T-helper 17 cell (primary cell): ENCODE results near the gene GULP1. TPM values are rescaled to one million over a fixed set of nuclear protein-coding genes. Genes with fewer than 3 reads are reported as not detected.
A peak's percentile ranks its signal among the peaks of the same experiment; 100 is the strongest.
"Not testable (repeated sequence)": the region's sequence is repeated elsewhere in the genome, so short reads cannot be mapped to it uniquely, and the experiment has no call there.

Experiments used
- ATAC-seq: fragments of 150-1000 bp; cut with Tn5 transposase; 2 replicates; pipeline ENCODE4 v1.10.0; 2021; ENCODE audit warnings: mild to moderate bottlenecking, moderate library complexity
- DNase-seq, 3 donors: peaks; one replicate each; pipeline versions ENCODE4 v3.0.0 to v3.0.0-alpha.2; 2020 to 2021
- H3K9me3 ChIP-seq: one replicate; pipeline ENCODE4 v1.7.0; 2013; ENCODE audit warnings: low read length, mild to moderate bottlenecking; ENCODE audit not compliant: control insufficient read depth, poor library complexity, severe bottlenecking
- H3K27ac Mint-ChIP-seq: one replicate; pipeline ENCODE4 v1.8.0; 2022; ENCODE audit warnings: mild to moderate bottlenecking, moderate library complexity, mixed read lengths
- H3K27me3 Mint-ChIP-seq: one replicate; pipeline ENCODE4 v1.8.0; 2022; ENCODE audit warnings: mixed read lengths
- H3K36me3 Mint-ChIP-seq: one replicate; pipeline ENCODE4 v1.8.0; 2022; ENCODE audit warnings: low read depth, mixed read lengths
- H3K4me1 Mint-ChIP-seq: one replicate; pipeline ENCODE4 v1.8.0; 2022; ENCODE audit warnings: mild to moderate bottlenecking, mixed read lengths
- H3K4me3 Mint-ChIP-seq: one replicate; pipeline ENCODE4 v1.8.0; 2022; ENCODE audit warnings: mild to moderate bottlenecking, moderate library complexity, mixed read lengths
- total RNA-seq, 4 donors: library from RNA in 2 of 4; stranded (reverse) in 2 of 4; gene quantifications; one replicate each; pipeline ENCODE4 v1.2.3 and lab custom pipeline; 2022 to 2026

GULP1 gene
- total RNA-seq, 2 donors from 2014 or later = not detected

- H3K4me1 Mint-ChIP-seq = no peaks in the 10 kb centered on the region
- no peak overlapping the region for H3K27ac Mint-ChIP-seq
Observed at GRCh38 chr2:188278388-188279092, 13.1 kb upstream of the GULP1 start.

GRCh38 chr2:188279093-188279445 lies 12.6 kb upstream of the GULP1 start:
- H3K4me1 Mint-ChIP-seq = no peaks in the 10 kb centered on the region
- no peak overlapping the region for H3K4me3 Mint-ChIP-seq
- DNase-seq = no peak
- H3K36me3 Mint-ChIP-seq = no peaks in the 10 kb centered on the region
- ATAC-seq = no peak
- H3K9me3 ChIP-seq = no peaks in the 10 kb centered on the region
- H3K27ac Mint-ChIP-seq = no peak overlapping the region
- H3K27me3 Mint-ChIP-seq = no peaks in the 10 kb centered on the region

More at GRCh38 chr2:188278388-188279092, 13.1 kb upstream of the GULP1 start:
- DNase-seq (no peak), ATAC-seq (no peak)
- no peak overlapping the region for H3K4me3 Mint-ChIP-seq
- no peaks in the 10 kb centered on the region for H3K27me3 Mint-ChIP-seq
- H3K9me3 ChIP-seq = no peaks in the 10 kb centered on the region
- no peaks in the 10 kb centered on the region for H3K36me3 Mint-ChIP-seq

DNA sequence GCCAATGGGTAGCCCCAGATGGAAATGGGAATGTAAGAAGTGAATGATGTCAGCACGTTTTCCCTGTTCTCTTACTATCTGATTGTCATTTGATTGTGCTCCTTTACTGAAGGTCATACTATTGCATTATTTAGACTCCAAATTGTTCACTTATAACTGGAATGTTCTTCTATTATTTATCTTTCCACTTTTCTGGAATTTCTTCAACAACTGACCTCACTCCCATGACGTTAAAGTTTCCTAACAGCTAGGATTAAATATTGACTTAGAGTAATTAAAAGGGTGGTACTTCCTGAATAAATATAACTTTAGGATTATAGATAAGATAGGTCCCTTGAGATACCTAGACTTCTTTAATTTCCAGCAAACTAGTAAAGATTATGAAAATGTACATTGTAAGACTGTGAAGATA lies 10.9 kb upstream of the GULP1 start:
- ATAC-seq (no peak), DNase-seq (no peak)
- H3K27ac Mint-ChIP-seq = no peak overlapping the region
- no peak overlapping the region for H3K4me3 Mint-ChIP-seq
- no peaks in the 10 kb centered on the region for H3K4me1 Mint-ChIP-seq
- no peaks in the 10 kb centered on the region for H3K36me3 Mint-ChIP-seq
- H3K9me3 ChIP-seq = no peaks in the 10 kb centered on the region
- no peaks in the 10 kb centered on the region for H3K27me3 Mint-ChIP-seq

- no peak overlapping the region for H3K27ac Mint-ChIP-seq
- no peak for ATAC-seq
- H3K4me3 Mint-ChIP-seq = no peak overlapping the region
Observed at GRCh38 chr2:188282907-188283306, 8.8 kb upstream of the GULP1 start.

DNA sequence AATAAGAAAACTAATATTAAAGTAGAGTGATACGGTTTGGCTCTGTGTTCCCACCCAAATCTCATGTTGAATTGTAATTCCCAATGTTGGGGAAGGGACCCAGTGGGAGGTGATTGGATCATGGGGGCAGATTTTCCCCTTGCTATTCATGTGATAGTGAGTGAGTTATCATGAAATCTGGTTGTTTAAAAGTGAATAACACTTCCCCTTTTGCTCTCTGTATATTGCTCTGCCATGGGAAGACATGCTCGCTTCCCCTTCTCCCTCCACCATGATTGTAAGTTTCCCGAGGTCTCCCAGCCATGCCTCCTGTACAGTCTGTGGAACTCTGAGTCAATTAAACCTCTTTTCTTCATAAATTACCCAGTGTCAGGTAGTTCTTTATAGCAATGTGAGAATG lies 7.4 kb upstream of the GULP1 start:
- not testable (repeated sequence) for H3K4me1 Mint-ChIP-seq, ATAC-seq, H3K9me3 ChIP-seq, DNase-seq, H3K4me3 Mint-ChIP-seq, H3K36me3 Mint-ChIP-seq, H3K27me3 Mint-ChIP-seq, H3K27ac Mint-ChIP-seq

More at GRCh38 chr2:188282907-188283306, 8.8 kb upstream of the GULP1 start:
- no peak for DNase-seq
- no peaks in the 10 kb centered on the region for H3K9me3 ChIP-seq
- Mint-ChIP-seq H3K4me1 (no peaks in the 10 kb centered on the region), H3K27me3 (no peaks in the 10 kb centered on the region), H3K36me3 (no peaks in the 10 kb centered on the region)

DNA sequence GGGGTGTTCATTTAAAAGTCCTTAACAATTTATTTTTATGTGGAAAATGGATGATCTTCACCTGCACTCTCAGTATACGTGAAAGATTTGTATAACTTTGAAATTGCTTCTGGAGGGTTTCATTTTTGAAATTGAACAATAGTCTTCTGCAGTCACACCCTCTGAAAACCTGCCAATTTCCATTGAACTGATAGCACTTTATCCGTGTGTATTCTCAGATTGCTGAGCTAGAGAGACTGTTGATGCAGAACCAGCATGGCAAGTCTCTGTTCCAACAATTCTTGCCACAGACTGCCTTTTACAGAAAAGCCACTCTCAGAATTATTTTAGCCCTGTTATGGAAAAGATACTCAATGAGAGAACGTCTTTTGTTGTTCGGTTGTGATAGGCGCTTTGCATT lies 6.6 kb upstream of the GULP1 start:
- H3K9me3 ChIP-seq = no peaks in the 10 kb centered on the region
- Mint-ChIP-seq H3K4me3 (no peak overlapping the region), H3K27me3 (no peaks in the 10 kb centered on the region), H3K27ac (no peak overlapping the region), H3K4me1 (no peaks in the 10 kb centered on the region), H3K36me3 (no peaks in the 10 kb centered on the region)
- DNase-seq = no peak
- no peak for ATAC-seq

DNA sequence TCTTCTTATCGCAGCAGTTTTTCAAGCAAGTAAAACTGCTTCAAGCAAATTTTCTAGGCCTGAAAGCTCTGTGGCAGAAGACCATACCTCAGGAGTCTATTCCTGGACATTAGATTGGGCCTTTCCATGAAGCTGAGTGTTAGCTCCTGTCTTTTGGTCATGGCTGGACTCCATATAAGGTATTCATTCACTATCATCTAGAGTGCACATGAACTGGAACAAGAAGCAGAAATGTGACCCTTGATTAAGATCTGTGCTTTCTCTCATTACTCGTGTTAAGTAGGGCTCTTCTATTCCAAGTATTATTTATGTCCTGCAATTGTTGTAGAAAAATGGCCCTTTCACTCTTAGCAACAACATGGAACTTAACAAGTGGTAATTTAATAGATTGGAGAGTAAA lies 5.9 kb upstream of the GULP1 start:
- Mint-ChIP-seq H3K27me3 (peaks cover 3% of the 10 kb centered on the region), H3K36me3 (no peaks in the 10 kb centered on the region), H3K27ac (no peak overlapping the region), H3K4me3 (no peak overlapping the region), H3K4me1 (no peaks in the 10 kb centered on the region)
- DNase-seq (no peak), ATAC-seq (no peak)
- H3K9me3 ChIP-seq = no peaks in the 10 kb centered on the region

GRCh38 chr2:188291142-188291616 lies 495 bp upstream of the GULP1 start:
- H3K9me3 ChIP-seq = no peaks in the 10 kb centered on the region
- ATAC-seq = no peak
- no peaks in the 10 kb centered on the region for H3K4me1 Mint-ChIP-seq
- peaks cover 29% of the 10 kb centered on the region for H3K27me3 Mint-ChIP-seq
- no peaks in the 10 kb centered on the region for H3K36me3 Mint-ChIP-seq
- H3K27ac Mint-ChIP-seq = no peak overlapping the region
- H3K4me3 Mint-ChIP-seq = peak overlapping the region; percentile 63
- DNase-seq = no peak

DNA sequence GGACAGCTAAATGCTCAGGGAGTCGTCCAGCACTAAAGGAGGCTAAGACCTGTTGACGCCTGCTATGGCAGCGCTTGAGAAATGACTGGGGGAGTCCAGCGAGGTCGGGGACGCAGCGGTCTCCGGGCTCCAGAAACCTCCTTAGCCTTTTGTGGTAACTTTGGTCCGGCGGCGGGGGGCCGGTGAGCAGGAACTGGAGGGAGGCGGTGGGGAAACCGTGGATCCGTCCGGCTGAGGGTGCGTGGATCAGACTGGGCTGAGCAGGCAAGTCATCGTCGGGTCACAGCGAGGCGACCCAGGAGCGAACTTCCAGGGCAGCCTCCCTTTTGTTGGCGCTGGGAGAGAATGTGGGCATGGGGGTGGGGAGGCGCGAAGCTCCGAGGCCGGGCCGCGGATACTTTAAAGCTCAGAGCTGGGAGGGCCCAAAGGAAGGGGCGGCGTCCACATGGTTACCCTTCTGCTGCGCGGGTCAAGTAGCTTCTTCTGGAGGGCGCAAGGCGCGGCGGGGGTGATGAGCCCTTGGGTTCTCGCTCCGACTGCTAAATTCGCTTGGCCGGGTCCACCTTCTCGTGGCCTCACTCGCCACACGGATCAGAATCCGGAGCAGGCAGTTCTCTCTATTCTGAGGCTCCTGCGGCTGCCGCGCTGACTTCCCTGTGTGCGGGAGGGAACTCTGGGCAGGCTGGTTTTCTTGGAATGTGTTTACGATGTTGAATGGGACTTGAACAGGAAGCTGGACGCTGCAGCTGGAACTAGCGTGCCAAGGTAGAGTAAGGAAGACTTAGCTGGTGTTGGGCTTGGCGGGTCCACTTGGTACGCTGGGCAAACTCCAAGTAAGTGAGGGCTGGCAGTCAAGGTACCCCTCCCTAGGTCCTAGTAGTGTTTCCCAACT lies 920 bp downstream of the GULP1 start:
- DNase-seq = no peak
- no peaks in the 10 kb centered on the region for H3K36me3 Mint-ChIP-seq

DNA sequence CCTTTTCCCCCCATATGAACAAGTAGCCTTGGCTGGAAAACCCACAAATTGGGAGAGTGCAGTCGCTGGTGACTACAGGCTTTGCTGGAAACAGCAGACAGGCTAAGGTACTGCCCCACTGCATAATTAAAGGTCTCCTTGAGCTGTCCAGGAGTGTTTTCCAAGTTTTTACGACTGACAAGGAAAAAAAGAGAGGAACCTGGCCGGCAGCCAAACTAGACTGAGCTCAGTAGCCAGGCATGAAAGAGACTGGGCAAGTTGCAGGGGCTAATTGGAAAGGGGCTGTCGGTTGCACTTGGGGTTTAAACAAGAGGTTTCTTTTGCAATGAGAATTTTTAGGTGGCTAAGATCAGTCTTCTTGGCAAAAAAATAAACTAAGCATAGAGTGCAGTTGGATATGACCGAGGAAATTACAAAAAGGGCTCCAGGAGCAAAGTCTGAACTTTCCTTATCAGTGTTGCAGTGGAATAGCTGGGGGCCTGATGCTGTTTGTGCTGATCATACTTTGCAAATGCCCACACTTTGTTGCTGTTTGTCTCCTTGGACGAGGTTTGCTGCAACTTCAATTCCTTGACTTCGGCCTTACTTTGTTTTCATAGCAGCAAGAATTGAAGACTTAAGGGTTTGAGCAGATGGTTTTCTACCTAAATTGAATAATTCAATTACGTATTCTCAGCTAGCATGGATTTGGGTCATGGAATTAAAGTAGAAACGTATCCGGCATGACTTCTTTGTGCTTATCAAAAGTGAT lies 2.1 kb downstream of the GULP1 start:
- H3K9me3 ChIP-seq = no peaks in the 10 kb centered on the region
- Mint-ChIP-seq H3K4me1 (no peaks in the 10 kb centered on the region), H3K4me3 (no peak overlapping the region), H3K27me3 (peaks cover 29% of the 10 kb centered on the region), H3K27ac (no peak overlapping the region), H3K36me3 (no peaks in the 10 kb centered on the region)
- no peak for DNase-seq
- ATAC-seq = no peak

More for the DNA sequence above, 920 bp downstream of the GULP1 start:
- ATAC-seq = no peak
- Mint-ChIP-seq H3K4me3 (peak overlapping the region; percentile 63), H3K4me1 (no peaks in the 10 kb centered on the region), H3K27me3 (peaks cover 29% of the 10 kb centered on the region), H3K27ac (no peak overlapping the region)
- no peaks in the 10 kb centered on the region for H3K9me3 ChIP-seq

- no peaks in the 10 kb centered on the region for H3K9me3 ChIP-seq
- no peak overlapping the region for H3K4me3 Mint-ChIP-seq
- no peaks in the 10 kb centered on the region for H3K36me3 Mint-ChIP-seq
- no peak for DNase-seq
- ATAC-seq = no peak
- no peak overlapping the region for H3K27ac Mint-ChIP-seq
- peaks cover 29% of the 10 kb centered on the region for H3K27me3 Mint-ChIP-seq
- H3K4me1 Mint-ChIP-seq = no peaks in the 10 kb centered on the region
Observed at GRCh38 chr2:188294352-188294926, 2.8 kb downstream of the GULP1 start.

DNA sequence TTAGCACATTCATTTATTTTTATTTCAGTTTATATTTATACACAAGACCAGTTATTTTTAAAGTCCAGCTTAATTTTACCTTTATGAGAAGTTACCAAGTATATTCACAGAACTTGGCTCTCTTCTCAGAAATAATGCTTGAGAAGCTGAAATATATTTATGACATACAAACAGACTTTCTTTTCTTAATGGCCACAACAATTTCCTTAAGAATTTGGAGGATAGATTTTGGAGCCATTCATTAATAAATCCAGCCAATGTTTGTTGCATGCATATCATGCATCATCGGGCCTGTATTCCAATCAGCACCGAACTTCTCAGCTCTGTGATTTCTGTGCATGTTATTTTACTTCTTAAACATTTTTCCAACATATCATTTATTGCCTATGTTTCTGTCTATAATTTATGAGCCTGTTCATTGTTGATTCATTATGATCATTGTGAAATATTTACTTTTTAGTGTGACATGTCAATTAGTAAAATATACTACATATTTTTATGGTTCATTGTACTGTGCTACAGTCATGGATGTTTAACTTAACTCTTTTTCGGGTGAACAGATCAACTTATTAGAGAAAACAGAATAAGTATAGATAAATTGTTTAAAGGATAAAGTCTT lies 3.5 kb downstream of the GULP1 start:
- ATAC-seq (no peak), DNase-seq (no peak)
- H3K36me3 Mint-ChIP-seq = no peaks in the 10 kb centered on the region
- no peak overlapping the region for H3K27ac Mint-ChIP-seq
- no peaks in the 10 kb centered on the region for H3K4me1 Mint-ChIP-seq
- H3K27me3 Mint-ChIP-seq = peaks cover 29% of the 10 kb centered on the region
- no peaks in the 10 kb centered on the region for H3K9me3 ChIP-seq
- no peak overlapping the region for H3K4me3 Mint-ChIP-seq
